ENCODE data around the gene KRTAP10-6. TPM values are rescaled to one million over a fixed set of nuclear protein-coding genes. Genes with fewer than 3 reads are reported as not detected.
"Not testable (repeated sequence)": the region's sequence is repeated elsewhere in the genome, so short reads cannot be mapped to it uniquely, and the experiment has no call there.

Gene KRTAP10-6
- total and polyA plus RNA-seq, 4 donors = not detected

- Histone ChIP-seq H3K4me3 (ENCODE audit: low read length in 2 of 2) (no peak overlapping the region), H3K36me3 (ENCODE audit: control insufficient read depth in 1 of 2, insufficient read depth in 2 of 2, low read length in 1 of 2) (no peaks in the 10 kb centered on the region), H3K4me1 (ENCODE audit: control insufficient read depth in 1 of 2, insufficient read depth in 2 of 2, low read length in 2 of 2) (no peaks in the 10 kb centered on the region), H3K27ac (ENCODE audit: low read depth in 1 of 2, low read length in 2 of 2) (no peak overlapping the region), H3K27me3 (ENCODE audit: control insufficient read depth in 1 of 2, insufficient read depth in 2 of 2, low read length in 1 of 2) (no peaks in the 10 kb centered on the region), H3K9me3 (ENCODE audit: control insufficient read depth, low read length) (no peaks in the 10 kb centered on the region)
- WGBS, 2 donors = 71 to 90% methylated on average over 1 of the region's 1 CpG
- DNase-seq (no peak), ATAC-seq (ENCODE audit: low FRiP score) (no peak)
- intact Hi-C loops (cut with DNase I) = no loop called here
Measured at GRCh38 chr21:44632067-44632466, 39.8 kb upstream of the KRTAP10-6 start.

- ATAC-seq (ENCODE audit: low FRiP score) (no peak), DNase-seq (no peak)
- Histone ChIP-seq H3K4me3 (ENCODE audit: low read length in 2 of 2) (no peak overlapping the region), H3K36me3 (ENCODE audit: control insufficient read depth in 1 of 2, insufficient read depth in 2 of 2, low read length in 1 of 2) (no peaks in the 10 kb centered on the region), H3K27me3 (ENCODE audit: control insufficient read depth in 1 of 2, insufficient read depth in 2 of 2, low read length in 1 of 2) (no peaks in the 10 kb centered on the region), H3K9me3 (ENCODE audit: control insufficient read depth, low read length) (no peaks in the 10 kb centered on the region), H3K27ac (ENCODE audit: low read depth in 1 of 2, low read length in 2 of 2) (no peak overlapping the region), H3K4me1 (ENCODE audit: control insufficient read depth in 1 of 2, insufficient read depth in 2 of 2, low read length in 2 of 2) (no peaks in the 10 kb centered on the region)
- 90 to 100% methylated on average over 2 of the region's 2 CpGs for WGBS, 2 donors
- intact Hi-C loops (cut with DNase I) = no loop called here
Measured at GRCh38 chr21:44630440-44630839, 38.1 kb upstream of the KRTAP10-6 start.

GRCh38 chr21:44628707-44629391, 36.5 kb upstream of the KRTAP10-6 start:
- intact Hi-C loops (cut with DNase I) = no loop called here
- DNase-seq (no peak), ATAC-seq (ENCODE audit: low FRiP score) (no peak)
- WGBS, 2 donors = 66 to 79% methylated on average over 16 to 18 of the region's 18 CpGs
- Histone ChIP-seq H3K4me1 (ENCODE audit: control insufficient read depth in 1 of 2, insufficient read depth in 2 of 2, low read length in 2 of 2) (no peaks in the 10 kb centered on the region), H3K4me3 (ENCODE audit: low read length in 2 of 2) (no peak overlapping the region), H3K36me3 (ENCODE audit: control insufficient read depth in 1 of 2, insufficient read depth in 2 of 2, low read length in 1 of 2) (no peaks in the 10 kb centered on the region), H3K27ac (ENCODE audit: low read depth in 1 of 2, low read length in 2 of 2) (no peak overlapping the region), H3K27me3 (ENCODE audit: control insufficient read depth in 1 of 2, insufficient read depth in 2 of 2, low read length in 1 of 2) (no peaks in the 10 kb centered on the region), H3K9me3 (ENCODE audit: control insufficient read depth, low read length) (no peaks in the 10 kb centered on the region)

- intact Hi-C loops (cut with DNase I); H3K27ac ChIP-seq (ENCODE audit: low read depth in 1 of 2, low read length in 2 of 2); H3K27me3 ChIP-seq (ENCODE audit: control insufficient read depth in 1 of 2, insufficient read depth in 2 of 2, low read length in 1 of 2); H3K4me3 ChIP-seq (ENCODE audit: low read length in 2 of 2); H3K4me1 ChIP-seq (ENCODE audit: control insufficient read depth in 1 of 2, insufficient read depth in 2 of 2, low read length in 2 of 2); H3K9me3 ChIP-seq (ENCODE audit: control insufficient read depth, low read length); DNase-seq; H3K36me3 ChIP-seq (ENCODE audit: control insufficient read depth in 1 of 2, insufficient read depth in 2 of 2, low read length in 1 of 2); ATAC-seq (ENCODE audit: low FRiP score): not testable (repeated sequence)
- 39 to 49% methylated on average over 11 to 15 of the region's 15 CpGs for WGBS, 2 donors
Measured at GRCh38 chr21:44627831-44628233, 35.5 kb upstream of the KRTAP10-6 start.

- H3K36me3 ChIP-seq (ENCODE audit: control insufficient read depth in 1 of 2, insufficient read depth in 2 of 2, low read length in 1 of 2); DNase-seq; H3K9me3 ChIP-seq (ENCODE audit: control insufficient read depth, low read length); H3K4me1 ChIP-seq (ENCODE audit: control insufficient read depth in 1 of 2, insufficient read depth in 2 of 2, low read length in 2 of 2); H3K4me3 ChIP-seq (ENCODE audit: low read length in 2 of 2); H3K27me3 ChIP-seq (ENCODE audit: control insufficient read depth in 1 of 2, insufficient read depth in 2 of 2, low read length in 1 of 2); intact Hi-C loops (cut with DNase I); ATAC-seq (ENCODE audit: low FRiP score); H3K27ac ChIP-seq (ENCODE audit: low read depth in 1 of 2, low read length in 2 of 2): not testable (repeated sequence)
- 67 to 83% methylated on average over 12 to 20 of the region's 20 CpGs for WGBS, 2 donors
Measured at GRCh38 chr21:44627181-44627822, 35.0 kb upstream of the KRTAP10-6 start.

GRCh38 chr21:44626673-44627143, 34.4 kb upstream of the KRTAP10-6 start, which contains the start of gene KRTAP10-9:
KRTAP10-9 (plus strand) TSS chr21:44627093; CDS start chr21:44627172, 79 bp downstream.
- no peak for DNase-seq
- H3K27me3 ChIP-seq (ENCODE audit: control insufficient read depth in 1 of 2, insufficient read depth in 2 of 2, low read length in 1 of 2) = no peaks in the 10 kb centered on the region
- H3K4me1 ChIP-seq (ENCODE audit: control insufficient read depth in 1 of 2, insufficient read depth in 2 of 2, low read length in 2 of 2) = no peaks in the 10 kb centered on the region
- H3K4me3 ChIP-seq (ENCODE audit: low read length in 2 of 2) = no peak within 1 kb of the TSS
- WGBS, 2 donors = 69 to 79% methylated on average over 7 of the region's 7 CpGs
- peaks cover 3% of the 10 kb centered on the region for H3K9me3 ChIP-seq (ENCODE audit: control insufficient read depth, low read length)
- no peak for ATAC-seq (ENCODE audit: low FRiP score)
- intact Hi-C loops (cut with DNase I) = no loop called here
- no peak within 1 kb of the TSS for H3K27ac ChIP-seq (ENCODE audit: low read depth in 1 of 2, low read length in 2 of 2)
- H3K36me3 ChIP-seq (ENCODE audit: control insufficient read depth in 1 of 2, insufficient read depth in 2 of 2, low read length in 1 of 2) = no peaks in the 10 kb centered on the region

- 79 to 85% methylated on average over 10 of the region's 10 CpGs for WGBS, 2 donors
- peaks cover 3% of the 10 kb centered on the region for H3K9me3 ChIP-seq (ENCODE audit: control insufficient read depth, low read length)
Measured at GRCh38 chr21:44626262-44626661, 34.0 kb upstream of the KRTAP10-6 start.

GRCh38 chr21:44625756-44626155, 33.5 kb upstream of the KRTAP10-6 start:
- WGBS, 2 donors = 58 to 65% methylated on average over 7 of the region's 7 CpGs
- intact Hi-C loops (cut with DNase I) = no loop called here
- H3K27me3 ChIP-seq (ENCODE audit: control insufficient read depth in 1 of 2, insufficient read depth in 2 of 2, low read length in 1 of 2) = no peaks in the 10 kb centered on the region

More at GRCh38 chr21:44626262-44626661, 34.0 kb upstream of the KRTAP10-6 start:
- no peaks in the 10 kb centered on the region for H3K36me3 ChIP-seq (ENCODE audit: control insufficient read depth in 1 of 2, insufficient read depth in 2 of 2, low read length in 1 of 2)
- H3K27me3 ChIP-seq (ENCODE audit: control insufficient read depth in 1 of 2, insufficient read depth in 2 of 2, low read length in 1 of 2) = no peaks in the 10 kb centered on the region
- intact Hi-C loops (cut with DNase I) = no loop called here
- no peak overlapping the region for H3K4me3 ChIP-seq (ENCODE audit: low read length in 2 of 2)
- no peaks in the 10 kb centered on the region for H3K4me1 ChIP-seq (ENCODE audit: control insufficient read depth in 1 of 2, insufficient read depth in 2 of 2, low read length in 2 of 2)
- ATAC-seq (ENCODE audit: low FRiP score) (no peak), DNase-seq (no peak)
- H3K27ac ChIP-seq (ENCODE audit: low read depth in 1 of 2, low read length in 2 of 2) = no peak overlapping the region

GRCh38 chr21:44623575-44623974, 31.3 kb upstream of the KRTAP10-6 start:
- H3K4me1 ChIP-seq (ENCODE audit: control insufficient read depth in 1 of 2, insufficient read depth in 2 of 2, low read length in 2 of 2) = no peaks in the 10 kb centered on the region
- no peak overlapping the region for H3K27ac ChIP-seq (ENCODE audit: low read depth in 1 of 2, low read length in 2 of 2)
- H3K4me3 ChIP-seq (ENCODE audit: low read length in 2 of 2) = no peak overlapping the region
- peaks cover 3% of the 10 kb centered on the region for H3K9me3 ChIP-seq (ENCODE audit: control insufficient read depth, low read length)
- ATAC-seq (ENCODE audit: low FRiP score) = no peak
- intact Hi-C loops (cut with DNase I) = no loop called here
- H3K36me3 ChIP-seq (ENCODE audit: control insufficient read depth in 1 of 2, insufficient read depth in 2 of 2, low read length in 1 of 2) = no peaks in the 10 kb centered on the region
- no peak for DNase-seq
- no peaks in the 10 kb centered on the region for H3K27me3 ChIP-seq (ENCODE audit: control insufficient read depth in 1 of 2, insufficient read depth in 2 of 2, low read length in 1 of 2)

More at GRCh38 chr21:44625756-44626155, 33.5 kb upstream of the KRTAP10-6 start:
- Histone ChIP-seq H3K4me3 (ENCODE audit: low read length in 2 of 2) (no peak overlapping the region), H3K9me3 (ENCODE audit: control insufficient read depth, low read length) (peaks cover 3% of the 10 kb centered on the region), H3K36me3 (ENCODE audit: control insufficient read depth in 1 of 2, insufficient read depth in 2 of 2, low read length in 1 of 2) (no peaks in the 10 kb centered on the region), H3K27ac (ENCODE audit: low read depth in 1 of 2, low read length in 2 of 2) (no peak overlapping the region), H3K4me1 (ENCODE audit: control insufficient read depth in 1 of 2, insufficient read depth in 2 of 2, low read length in 2 of 2) (no peaks in the 10 kb centered on the region)
- DNase-seq = no peak
- ATAC-seq (ENCODE audit: low FRiP score) = no peak

All from aorta (tissue), 5 donors.